ENCODE measurements around the gene CCSER1. TPM values are rescaled to one million over a fixed set of nuclear protein-coding genes. Genes with fewer than 3 reads are reported as not detected.
"Not testable (repeated sequence)": the region's sequence is repeated elsewhere in the genome, so short reads cannot be mapped to it uniquely, and the experiment has no call there.

The CCSER1 gene
- total and polyA plus RNA-seq, 9 donors: 0.21 to 8.3 (median 3.2) TPM

- no peak overlapping the region for H3K27ac ChIP-seq
- TF ChIP-seq POLR2A (IDR thresholded peaks at IDR 0.05) (no peak), EP300 (IDR thresholded peaks at IDR 0.05) (no peak)
- TF ChIP-seq, protein P1, sequence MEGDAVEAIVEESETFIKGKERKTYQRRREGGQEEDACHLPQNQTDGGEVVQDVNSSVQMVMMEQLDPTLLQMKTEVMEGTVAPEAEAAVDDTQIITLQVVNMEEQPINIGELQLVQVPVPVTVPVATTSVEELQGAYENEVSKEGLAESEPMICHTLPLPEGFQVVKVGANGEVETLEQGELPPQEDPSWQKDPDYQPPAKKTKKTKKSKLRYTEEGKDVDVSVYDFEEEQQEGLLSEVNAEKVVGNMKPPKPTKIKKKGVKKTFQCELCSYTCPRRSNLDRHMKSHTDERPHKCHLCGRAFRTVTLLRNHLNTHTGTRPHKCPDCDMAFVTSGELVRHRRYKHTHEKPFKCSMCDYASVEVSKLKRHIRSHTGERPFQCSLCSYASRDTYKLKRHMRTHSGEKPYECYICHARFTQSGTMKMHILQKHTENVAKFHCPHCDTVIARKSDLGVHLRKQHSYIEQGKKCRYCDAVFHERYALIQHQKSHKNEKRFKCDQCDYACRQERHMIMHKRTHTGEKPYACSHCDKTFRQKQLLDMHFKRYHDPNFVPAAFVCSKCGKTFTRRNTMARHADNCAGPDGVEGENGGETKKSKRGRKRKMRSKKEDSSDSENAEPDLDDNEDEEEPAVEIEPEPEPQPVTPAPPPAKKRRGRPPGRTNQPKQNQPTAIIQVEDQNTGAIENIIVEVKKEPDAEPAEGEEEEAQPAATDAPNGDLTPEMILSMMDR (IDR thresholded peaks at IDR 0.05): no peak
- WGBS, 3 donors: 74 to 76% (median 75%) methylated on average over 2 of the region's 2 CpGs
- no peaks in the 10 kb centered on the region for H3K9me3 ChIP-seq
- intact Hi-C loops (cut with DNase I): no loop called here
- H3K4me3 ChIP-seq: no peak overlapping the region
- no peaks in the 10 kb centered on the region for H3K36me3 ChIP-seq
- no peaks in the 10 kb centered on the region for H3K4me1 ChIP-seq (ENCODE audit: insufficient read depth)
- no peaks in the 10 kb centered on the region for H3K27me3 ChIP-seq
- no peak for DNase-seq
Observed at GRCh38 chr4:91127192-91127591, 1000.0 kb downstream of the CCSER1 start.

- Histone ChIP-seq H3K9me3 (no peaks in the 10 kb centered on the region), H3K36me3 (no peaks in the 10 kb centered on the region), H3K27ac (no peak overlapping the region), H3K4me1 (ENCODE audit: insufficient read depth) (no peaks in the 10 kb centered on the region), H3K27me3 (no peaks in the 10 kb centered on the region), H3K4me3 (no peak overlapping the region)
- no peak for DNase-seq
- TF ChIP-seq POLR2A (IDR thresholded peaks at IDR 0.05): no peak
- 0 to 6% (median 2%) methylated on average over 1 of the region's 1 CpG for whole genome bisulfite sequencing, 3 donors
- intact Hi-C loops (cut with DNase I): no loop called here
Observed at GRCh38 chr4:91127831-91128230, 1000.6 kb downstream of the CCSER1 start.

DNA sequence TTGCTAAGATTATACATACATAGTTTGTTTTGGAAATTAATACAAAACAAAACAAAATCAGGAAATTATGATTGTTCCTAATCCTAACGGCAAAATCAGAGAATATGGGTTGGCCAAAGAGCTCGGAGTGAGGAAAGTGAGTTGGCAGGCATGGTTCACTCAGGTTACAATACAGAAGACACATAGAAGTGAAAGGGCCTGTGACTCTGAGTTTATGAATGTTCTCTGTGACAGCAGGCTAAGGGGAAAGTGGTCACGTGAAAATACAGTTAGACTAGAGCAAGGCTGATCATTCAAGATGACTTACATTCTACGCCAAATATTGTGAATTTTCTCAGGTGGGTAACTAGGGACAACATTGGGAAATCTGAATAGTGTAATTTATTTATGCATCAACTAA, 1001.3 kb downstream of the CCSER1 start:
- Histone ChIP-seq H3K4me3 (no peak overlapping the region), H3K27ac (no peak overlapping the region), H3K4me1 (ENCODE audit: insufficient read depth) (no peaks in the 10 kb centered on the region), H3K36me3 (no peaks in the 10 kb centered on the region), H3K27me3 (no peaks in the 10 kb centered on the region), H3K9me3 (no peaks in the 10 kb centered on the region)
- no peak for DNase-seq
- WGBS, 3 donors: 78 to 89% (median 83%) methylated on average over 4 of the region's 4 CpGs
- TF ChIP-seq EP300 (IDR thresholded peaks at IDR 0.05) (no peak), POLR2A (IDR thresholded peaks at IDR 0.05) (no peak)
- TF ChIP-seq, protein P1 (IDR thresholded peaks at IDR 0.05): no peak
- intact Hi-C loops (cut with DNase I): no loop called here

GRCh38 chr4:91147067-91147466, 1019.9 kb downstream of the CCSER1 start:
- H3K27me3 ChIP-seq: no peaks in the 10 kb centered on the region
- intact Hi-C loops (cut with DNase I): no loop called here
- DNase-seq: no peak
- H3K27ac ChIP-seq: no peak overlapping the region
- TF ChIP-seq POLR2A (IDR thresholded peaks at IDR 0.05): no peak
- TF ChIP-seq EP300 (IDR thresholded peaks at IDR 0.05): no peak
- TF ChIP-seq, protein P1 (IDR thresholded peaks at IDR 0.05): no peak
- H3K36me3 ChIP-seq: no peaks in the 10 kb centered on the region
- H3K9me3 ChIP-seq: no peaks in the 10 kb centered on the region
- 70 to 89% (median 72%) methylated on average over 6 of the region's 6 CpGs for WGBS, 3 donors
- no peaks in the 10 kb centered on the region for H3K4me1 ChIP-seq (ENCODE audit: insufficient read depth)
- no peak overlapping the region for H3K4me3 ChIP-seq

DNA sequence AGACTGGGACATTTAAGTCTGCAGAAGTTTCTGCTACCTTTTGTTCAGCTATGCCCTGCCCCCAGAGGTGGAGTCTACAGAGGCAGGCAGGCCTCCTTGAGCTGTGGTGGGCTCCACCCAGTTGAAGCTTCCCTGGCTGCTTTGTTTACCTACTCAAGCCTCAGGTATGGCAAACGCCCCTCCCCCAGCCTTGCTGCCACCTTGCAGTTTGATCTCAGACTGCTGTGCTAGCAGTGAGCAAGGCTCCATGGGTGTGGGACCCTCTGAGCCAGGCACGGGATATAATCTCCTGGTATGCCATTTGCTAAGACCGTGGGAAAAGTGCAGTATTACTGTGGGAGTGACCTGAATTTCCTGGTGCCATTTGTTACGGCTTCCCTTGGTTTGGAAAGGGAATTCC, 1026.8 kb downstream of the CCSER1 start:
- DNase-seq; H3K9me3 ChIP-seq; H3K4me3 ChIP-seq; H3K27me3 ChIP-seq; intact Hi-C loops (cut with DNase I); H3K4me1 ChIP-seq (ENCODE audit: insufficient read depth); H3K36me3 ChIP-seq; H3K27ac ChIP-seq: not testable (repeated sequence)
- 86 to 93% (median 86%) methylated on average over 4 of the region's 4 CpGs for WGBS, 3 donors

DNA sequence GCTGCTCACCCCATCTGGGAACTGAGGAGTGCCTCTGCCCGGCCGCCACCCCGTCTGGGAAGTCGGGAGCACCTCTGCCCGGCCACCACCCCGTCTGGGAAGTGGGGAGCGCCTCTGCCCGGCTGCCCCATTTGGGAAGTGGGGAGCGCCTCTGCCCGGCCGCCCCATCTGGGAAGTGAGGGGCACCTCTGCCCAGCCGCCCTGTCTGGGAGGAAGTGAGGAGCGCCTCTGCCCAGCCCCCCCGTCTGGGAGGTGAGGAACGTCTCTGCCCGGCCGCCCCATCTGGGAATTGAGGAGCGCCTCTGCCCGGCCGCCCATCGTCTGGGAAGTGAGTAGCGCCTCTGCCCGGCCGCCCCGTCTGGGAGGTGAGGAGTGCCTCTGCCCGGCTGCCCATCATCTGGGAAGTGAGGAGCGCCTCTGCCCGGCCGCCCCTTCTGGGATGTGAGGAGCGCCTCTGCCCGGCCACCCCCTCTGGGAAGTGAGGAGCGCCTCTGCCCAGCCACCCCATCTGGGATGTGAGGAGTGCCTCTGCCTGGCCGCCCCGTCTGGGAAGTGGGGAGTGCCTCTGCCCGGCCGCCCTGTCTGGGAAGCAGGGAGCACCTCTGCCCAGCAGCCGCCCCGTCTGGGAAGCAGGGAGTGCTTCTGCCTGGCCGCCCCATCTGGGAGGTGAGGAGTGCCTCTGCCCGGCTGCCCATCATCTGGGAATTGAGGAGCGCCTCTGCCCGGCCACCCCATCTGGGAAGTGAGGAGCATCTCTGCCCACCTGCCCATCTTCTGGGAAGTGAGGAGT, 1040.9 kb downstream of the CCSER1 start:
- H3K27ac ChIP-seq; H3K27me3 ChIP-seq; H3K36me3 ChIP-seq; H3K4me1 ChIP-seq (ENCODE audit: insufficient read depth); DNase-seq; H3K4me3 ChIP-seq; intact Hi-C loops (cut with DNase I); H3K9me3 ChIP-seq: not testable (repeated sequence)
- WGBS, 3 donors: 88 to 96% (median 90%) methylated on average over 28 to 42 of the region's 42 CpGs
